DMS114 treated with DMSO at 0.1 percent for 48 hours (cell line): Measurements from ENCODE around the gene FMN1.
A peak's percentile ranks its signal among the peaks of the same experiment; 100 is the strongest.
"Not testable (repeated sequence)": the region's sequence is repeated elsewhere in the genome, so short reads cannot be mapped to it uniquely, and the experiment has no call there.

Source experiments
- DNase-seq: peaks from one replicate; lab custom pipeline; 2025; ENCODE audit not compliant: unreplicated experiment; lab: John Stamatoyannopoulos, UW

Gene FMN1

GRCh38 chr15:32991619-32992111 lies 202.8 kb downstream of the FMN1 start:
- no peak for DNase-seq

- no peak for DNase-seq
These were observed 204.4 kb downstream of the FMN1 start for GRCh38 chr15:32990071-32990470.

GRCh38 chr15:32987067-32987466 lies 207.4 kb downstream of the FMN1 start:
- DNase-seq, result no peak

GRCh38 chr15:32986147-32986546 lies 208.4 kb downstream of the FMN1 start:
- no peak for DNase-seq

- DNase-seq, result no peak
These were observed 210.8 kb downstream of the FMN1 start for GRCh38 chr15:32983679-32984078.

GRCh38 chr15:32982001-32982400 lies 212.5 kb downstream of the FMN1 start:
- no peak for DNase-seq

GRCh38 chr15:32981536-32981935 lies 213.0 kb downstream of the FMN1 start:
- DNase-seq, result no peak

GRCh38 chr15:32979710-32980109 lies 214.8 kb downstream of the FMN1 start:
- no peak for DNase-seq

GRCh38 chr15:32977506-32977905 lies 217.0 kb downstream of the FMN1 start:
- no peak for DNase-seq

GRCh38 chr15:32974691-32975090 lies 219.8 kb downstream of the FMN1 start:
- DNase-seq, result no peak

GRCh38 chr15:32972686-32973085 lies 221.8 kb downstream of the FMN1 start:
- no peak for DNase-seq

- DNase-seq, result no peak
These were observed 223.7 kb downstream of the FMN1 start for GRCh38 chr15:32970847-32971246.

GRCh38 chr15:32967521-32967920 lies 227.0 kb downstream of the FMN1 start:
- DNase-seq, result no peak

- no peak for DNase-seq
These were observed 228.0 kb downstream of the FMN1 start for GRCh38 chr15:32966512-32966911.

- DNase-seq, result no peak
These were observed 228.6 kb downstream of the FMN1 start for GRCh38 chr15:32965897-32966296.

GRCh38 chr15:32959077-32959476 lies 235.4 kb downstream of the FMN1 start:
- no peak for DNase-seq

GRCh38 chr15:32957219-32957618 lies 237.3 kb downstream of the FMN1 start:
- no peak for DNase-seq

GRCh38 chr15:32956711-32957110 lies 237.8 kb downstream of the FMN1 start:
- no peak for DNase-seq

- peak; percentile 15 for DNase-seq
These were observed 238.5 kb downstream of the FMN1 start for GRCh38 chr15:32956006-32956405.

GRCh38 chr15:32953533-32953910 lies 241.0 kb downstream of the FMN1 start:
- no peak for DNase-seq

- DNase-seq, result no peak
These were observed 241.5 kb downstream of the FMN1 start for GRCh38 chr15:32952901-32953532.

GRCh38 chr15:32951736-32952464 lies 242.6 kb downstream of the FMN1 start:
- no peak for DNase-seq

- DNase-seq, result not testable (repeated sequence)
These were observed 244.5 kb downstream of the FMN1 start for GRCh38 chr15:32950051-32950450.
